ENCODE data around the gene KNDC1.
"Not testable (repeated sequence)": the region's sequence is repeated elsewhere in the genome, so short reads cannot be mapped to it uniquely, and the experiment has no call there.

Gene KNDC1

GRCh38 chr10:133162910-133163856, 3.2 kb downstream of the KNDC1 start:
- DNase-seq (ENCODE audit: low spot score), result no peak

GRCh38 chr10:133163889-133164815, 4.1 kb downstream of the KNDC1 start:
- DNase-seq (ENCODE audit: low spot score), result no peak

- no peak for DNase-seq (ENCODE audit: low spot score)
Measured at GRCh38 chr10:133164816-133165555, 5.0 kb downstream of the KNDC1 start.

DNA sequence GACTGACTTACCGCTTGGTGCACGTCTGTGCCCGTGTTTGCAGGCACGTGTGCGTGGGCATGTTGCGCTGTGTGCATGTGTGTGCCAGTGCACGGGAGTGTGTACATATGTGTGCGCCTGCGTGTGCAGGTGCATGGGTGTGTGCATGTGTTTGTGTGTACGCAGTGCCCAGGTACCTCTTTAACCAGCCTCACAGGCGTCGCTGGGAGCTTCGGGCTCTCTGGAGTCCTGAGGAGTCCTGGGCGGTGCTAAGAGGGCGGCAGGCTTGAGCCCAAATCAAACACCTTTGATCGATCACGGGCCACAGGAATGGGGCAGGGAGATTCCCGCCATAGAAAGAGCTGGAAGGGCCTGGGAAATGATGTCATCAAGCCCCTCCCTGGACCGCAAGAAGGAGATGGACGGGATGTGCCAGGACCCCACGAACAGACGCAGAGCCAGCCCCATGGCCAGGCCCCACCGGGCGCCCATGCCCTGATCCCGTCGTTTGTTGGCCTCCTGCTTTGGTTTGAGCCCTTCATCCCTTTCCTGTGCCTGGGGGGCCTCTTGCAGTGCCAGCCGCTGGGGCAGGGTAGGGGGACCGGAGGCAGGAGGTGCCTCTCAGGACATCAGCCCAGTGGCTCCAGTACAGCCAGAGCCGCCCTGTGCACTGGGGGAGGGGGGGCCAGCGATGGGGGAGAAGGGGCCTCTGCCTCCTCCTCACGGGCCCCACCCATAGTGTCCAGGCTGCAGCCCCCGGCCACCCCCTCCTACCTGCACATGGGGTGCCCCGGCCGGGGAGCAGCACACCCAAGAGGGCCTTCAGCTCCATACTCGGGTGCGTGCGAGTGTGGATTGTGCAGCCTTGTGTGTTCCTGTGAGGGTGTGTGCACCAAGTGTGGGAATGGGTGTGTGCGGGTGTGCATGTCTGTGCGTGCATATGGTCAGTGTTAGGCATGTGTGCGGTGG, 5.8 kb downstream of the KNDC1 start:
- DNase-seq (ENCODE audit: low spot score), result no peak

GRCh38 chr10:133166504-133166827, 6.4 kb downstream of the KNDC1 start:
- no peak for DNase-seq (ENCODE audit: low spot score)

DNA sequence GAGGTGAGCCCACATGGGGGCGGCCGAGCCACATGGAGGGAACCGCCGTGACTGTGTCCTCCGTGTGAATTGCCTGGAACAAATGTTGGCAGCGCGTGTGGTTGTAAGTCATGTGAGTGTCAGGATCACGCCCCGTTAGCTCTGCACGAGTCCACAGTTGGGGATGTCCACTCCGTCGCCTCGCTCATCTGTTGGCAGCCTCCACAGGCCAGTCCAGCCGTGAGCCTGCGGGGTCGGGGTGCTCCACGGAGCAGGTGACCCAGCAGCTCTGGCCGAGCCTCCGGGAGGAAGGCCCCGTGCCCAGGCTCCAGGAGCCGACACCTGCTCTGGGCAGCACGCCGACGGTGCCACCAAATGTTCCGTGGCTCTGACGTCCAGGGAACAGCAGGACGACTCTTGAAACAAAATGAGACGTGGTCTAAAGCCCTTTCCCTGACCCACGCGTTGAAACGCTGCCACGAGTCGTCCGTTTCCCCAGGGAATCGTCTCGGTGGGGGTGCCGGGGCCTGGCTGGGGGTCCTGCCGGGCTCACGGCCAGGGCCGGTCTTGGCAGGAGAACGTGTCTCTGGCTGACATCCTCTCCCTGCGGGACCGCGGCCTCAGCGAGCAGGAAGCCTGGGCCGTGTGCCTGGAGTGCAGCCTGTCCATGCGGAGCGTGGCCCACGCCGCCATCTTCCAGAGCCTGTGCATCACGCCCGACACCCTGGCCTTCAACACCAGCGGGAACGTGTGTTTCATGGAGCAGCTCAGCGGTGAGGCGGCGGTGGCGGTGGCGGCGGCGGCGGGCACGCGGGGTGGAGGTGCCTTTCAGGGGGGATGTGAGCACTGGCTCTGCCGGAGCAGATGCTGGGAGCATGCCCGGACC, 7.0 kb downstream of the KNDC1 start:
- no peak for DNase-seq (ENCODE audit: low spot score)

DNA sequence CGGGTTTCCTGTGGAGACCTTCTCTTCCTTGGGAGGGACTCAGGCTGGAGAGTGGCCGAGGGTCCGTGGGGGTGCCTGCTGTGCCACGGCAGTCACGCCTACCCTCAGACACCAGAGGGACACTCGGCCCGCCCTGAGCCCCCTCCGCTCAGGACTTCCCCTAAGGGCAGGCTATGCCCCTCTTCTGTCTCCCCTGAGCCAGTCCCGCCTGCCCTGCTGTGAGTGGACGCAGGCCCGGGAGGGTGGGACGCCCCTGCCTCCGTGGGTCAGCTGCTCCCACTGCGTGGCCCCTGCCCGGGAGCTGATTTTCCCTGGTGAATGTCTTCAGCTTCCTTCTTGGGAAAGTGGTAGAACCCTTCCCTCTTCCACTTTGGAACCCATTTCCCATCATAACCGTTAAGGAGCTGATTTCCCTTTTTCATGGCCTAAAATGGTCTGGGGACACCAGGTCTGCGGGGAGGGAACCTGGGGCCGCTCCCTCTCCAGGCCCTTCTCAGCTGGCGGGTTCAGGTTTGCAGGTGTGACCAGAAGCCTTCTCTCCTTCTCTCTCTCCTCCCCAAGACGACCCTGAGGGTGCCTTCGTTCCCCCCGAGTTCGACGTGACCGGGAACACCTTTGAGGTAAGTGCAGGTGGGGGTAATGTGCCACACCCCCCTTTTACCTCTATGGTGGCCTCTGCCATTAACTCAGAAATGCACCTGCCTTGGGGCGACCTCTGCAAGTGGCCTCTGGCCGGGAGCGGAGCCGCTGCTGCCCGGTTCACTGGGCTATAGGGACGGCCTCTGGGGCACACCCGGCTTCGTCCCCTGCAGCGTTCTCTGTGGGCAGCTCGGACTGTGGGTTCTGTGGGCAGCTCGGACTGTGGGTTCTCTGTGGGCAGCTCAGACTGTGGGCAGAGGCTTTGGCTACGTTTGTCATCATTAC, 7.9 kb downstream of the KNDC1 start:
- no peak for DNase-seq (ENCODE audit: low spot score)

DNA sequence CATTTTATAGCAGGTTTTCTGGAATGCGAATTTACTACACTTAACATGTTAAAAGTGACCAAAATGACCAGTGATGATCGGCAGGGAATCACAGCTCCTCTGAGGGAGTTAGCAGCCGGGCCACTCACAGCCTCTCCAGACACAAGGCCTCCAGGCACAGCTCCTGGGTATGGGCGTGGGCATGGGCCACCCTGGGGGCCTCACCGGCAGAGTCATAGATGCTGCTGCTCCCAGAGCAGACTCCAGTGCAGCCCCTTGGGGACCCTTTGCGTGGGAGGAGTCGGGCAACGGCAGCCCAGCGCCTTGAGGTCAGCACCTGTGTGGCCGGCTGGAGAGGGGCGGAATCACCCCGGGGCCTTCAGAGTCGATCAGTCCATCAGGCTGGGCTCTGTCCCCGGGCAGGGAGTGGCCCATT, 8.6 kb downstream of the KNDC1 start:
- no peak for DNase-seq (ENCODE audit: low spot score)

DNA sequence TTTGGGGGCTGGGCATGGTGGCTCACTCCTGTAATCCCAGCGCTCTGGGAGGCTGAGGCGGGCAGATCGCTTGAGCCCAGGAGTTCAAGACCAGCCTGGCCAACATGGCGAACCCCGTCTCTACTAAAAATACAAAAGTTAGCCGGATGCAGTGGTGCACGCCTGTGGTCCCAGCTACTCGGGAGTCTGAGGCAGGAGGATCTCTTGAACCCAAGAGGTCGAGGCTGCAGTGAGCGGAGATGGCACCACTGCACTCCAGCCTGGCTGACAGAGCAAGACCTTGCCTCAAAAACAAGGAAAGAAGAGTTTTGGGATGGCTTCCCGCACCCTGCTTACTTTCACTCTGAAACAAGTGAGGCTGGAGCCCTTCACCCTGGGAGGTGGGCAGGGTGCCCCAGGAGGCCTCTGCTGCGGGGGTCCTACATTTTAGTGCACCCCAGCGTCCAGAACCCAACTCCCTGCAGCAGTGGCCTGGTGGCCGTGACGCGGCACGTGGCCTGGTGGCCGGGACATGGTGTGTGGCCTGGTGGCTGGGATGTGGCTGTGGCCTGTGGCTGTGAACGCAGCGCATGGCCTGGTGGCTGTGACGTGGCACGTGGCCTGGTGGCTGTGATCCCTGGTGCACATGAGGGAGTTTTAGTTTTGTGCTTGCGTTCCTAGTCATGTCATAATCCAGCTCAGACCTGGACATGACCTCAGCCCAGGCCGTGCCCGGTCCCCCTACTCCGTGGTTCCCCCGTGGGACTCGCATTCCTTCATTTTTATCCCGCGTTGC, 9.3 kb downstream of the KNDC1 start:
- no peak for DNase-seq (ENCODE audit: low spot score)

DNA sequence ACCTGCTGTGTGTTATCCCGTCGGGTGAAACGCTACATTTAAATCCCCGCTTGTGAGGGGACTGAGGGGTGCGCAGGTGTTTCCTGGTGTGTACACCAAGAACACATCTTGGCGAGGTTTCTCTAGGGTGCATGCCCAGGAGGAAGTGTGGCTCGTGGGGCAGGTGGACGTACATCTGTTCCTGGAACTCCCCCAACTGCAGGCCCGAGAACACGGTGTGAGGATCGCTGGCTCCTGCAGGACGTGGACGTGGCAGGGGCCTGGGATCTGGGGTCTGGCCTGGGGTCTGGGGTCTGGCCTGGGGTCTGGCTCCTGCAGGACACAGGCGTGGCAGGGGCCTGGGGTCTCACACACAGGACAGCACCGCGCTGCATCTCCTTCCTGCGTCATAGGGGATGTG, 10.1 kb downstream of the KNDC1 start:
- no peak for DNase-seq (ENCODE audit: low spot score)

- DNase-seq (ENCODE audit: low spot score), result no peak
Measured at GRCh38 chr10:133173860-133174640, 14.0 kb downstream of the KNDC1 start.

- no peak for DNase-seq (ENCODE audit: low spot score)
Measured at GRCh38 chr10:133174689-133175263, 14.8 kb downstream of the KNDC1 start.

GRCh38 chr10:133175624-133176023, 15.6 kb downstream of the KNDC1 start:
- not testable (repeated sequence) for DNase-seq (ENCODE audit: low spot score)

- no peak for DNase-seq (ENCODE audit: low spot score)
Measured at GRCh38 chr10:133176546-133176945, 16.5 kb downstream of the KNDC1 start.

DNA sequence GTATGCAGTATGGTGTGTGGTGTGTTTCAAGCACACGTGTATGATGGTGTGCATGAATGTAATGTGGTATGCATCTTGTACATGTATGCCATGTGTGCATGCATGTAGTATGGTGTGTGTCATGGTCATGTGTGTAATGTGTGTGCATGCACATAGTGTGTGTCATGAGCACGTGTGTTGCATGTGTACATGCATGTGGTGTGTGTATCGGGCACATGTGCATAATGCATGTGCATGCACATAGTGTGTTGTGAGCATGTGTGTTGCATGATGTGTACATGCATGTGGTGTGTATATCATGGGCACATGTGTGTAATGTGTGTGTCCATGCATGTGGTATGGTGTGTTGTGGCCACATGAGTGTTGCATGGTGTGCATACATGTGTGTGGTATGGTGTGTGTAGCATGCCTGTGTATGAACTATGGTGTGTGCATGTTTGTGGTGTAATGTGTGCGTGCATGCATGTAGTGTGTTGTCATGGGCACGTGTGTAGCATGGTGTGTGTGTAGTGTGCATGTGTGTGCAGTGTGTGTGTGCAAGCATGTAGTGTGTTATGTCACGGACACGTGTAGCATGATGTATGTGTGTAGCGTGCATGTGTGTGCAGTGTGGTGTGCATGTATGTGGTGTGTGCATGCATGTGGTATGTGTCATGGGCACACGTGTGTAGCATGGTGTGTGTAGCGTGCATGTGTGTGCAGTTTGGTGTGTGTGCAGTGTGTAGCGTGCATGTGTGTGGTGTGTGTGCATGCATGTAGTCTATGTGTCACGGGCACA, 17.6 kb downstream of the KNDC1 start:
- DNase-seq (ENCODE audit: low spot score), result no peak

Data from kidney capillary endothelial cell (primary cell).